CD4-positive, CD25-positive, alpha-beta regulatory T cell (primary cell): ENCODE data around the gene HECTD4. TPM values are rescaled to one million over a fixed set of nuclear protein-coding genes. Genes with fewer than 3 reads are reported as not detected.

Source experiments
- ATAC-seq, 2 donors: fragments of 150-1000 bp; cut with Tn5 transposase; one replicate each; pipeline ENCODE4 v1.10.0; 2021; ENCODE audit warnings: low read depth in 2 of 2, moderate number of reproducible peaks in 2 of 2, moderate library complexity in 1 of 2
- DNase-seq, 3 donors: peaks; one replicate each; pipeline versions ENCODE4 v3.0.0 to v3.0.0-alpha.2; 2012 to 2022; ENCODE audit warnings: mixed read lengths in 1 of 3
- H3K27ac ChIP-seq: one replicate; pipeline ENCODE4 v1.7.0; 2013; ENCODE audit warnings: mild to moderate bottlenecking, low read length; ENCODE audit not compliant: insufficient read depth, poor library complexity, severe bottlenecking
- H3K27me3 ChIP-seq: one replicate; pipeline ENCODE4 v1.7.0; 2013; ENCODE audit warnings: low read length; ENCODE audit not compliant: control insufficient read depth, insufficient read depth
- H3K36me3 ChIP-seq: one replicate; pipeline ENCODE4 v1.7.0; 2013; ENCODE audit warnings: mild to moderate bottlenecking, low read length, moderate library complexity; ENCODE audit not compliant: control insufficient read depth, insufficient read depth
- H3K4me1 ChIP-seq: 2 replicates; pipeline ENCODE4 v1.7.0; 2013; ENCODE audit warnings: mild to moderate bottlenecking, low read length; ENCODE audit not compliant: insufficient read depth, control insufficient read depth, poor library complexity, severe bottlenecking
- H3K4me3 ChIP-seq: one replicate; pipeline ENCODE4 v1.7.0; 2013; ENCODE audit warnings: low read depth, mild to moderate bottlenecking, low read length, moderate library complexity
- H3K9me3 ChIP-seq, 2 experiments: 1 replicate in 1 of 2; 2 replicates in 1 of 2; pipeline ENCODE4 v1.7.0; 2013; ENCODE audit warnings: low read length in 2 of 2, mild to moderate bottlenecking in 1 of 2, moderate library complexity in 1 of 2; ENCODE audit not compliant: control insufficient read depth in 2 of 2
- H3K27ac Mint-ChIP-seq, 3 donors: one replicate each; pipeline ENCODE4 v1.8.0; 2020 to 2022; ENCODE audit warnings: mild to moderate bottlenecking in 3 of 3, mixed read lengths in 3 of 3, moderate library complexity in 2 of 3
- H3K27me3 Mint-ChIP-seq: one replicate; pipeline ENCODE4 v1.8.0; 2022; ENCODE audit warnings: mild to moderate bottlenecking, mixed read lengths
- H3K36me3 Mint-ChIP-seq: one replicate; pipeline ENCODE4 v1.8.0; 2020; ENCODE audit warnings: mixed read lengths
- H3K4me1 Mint-ChIP-seq, 4 donors: one replicate each; pipeline ENCODE4 v1.8.0; 2020 to 2022; ENCODE audit warnings: mixed read lengths in 4 of 4, mild to moderate bottlenecking in 1 of 4
- H3K4me3 Mint-ChIP-seq, 4 donors: one replicate each; pipeline ENCODE4 v1.8.0; 2020 to 2022; ENCODE audit warnings: mild to moderate bottlenecking in 4 of 4, mixed read lengths in 4 of 4, moderate library complexity in 3 of 4
- H3K9me3 Mint-ChIP-seq, 7 donors: one replicate each; pipeline ENCODE4 v1.8.0; 2020 to 2022; ENCODE audit warnings: mixed read lengths in 7 of 7, mild to moderate bottlenecking in 3 of 7, moderate library complexity in 2 of 7
- polyA plus RNA-seq, 4 donors: library from polyadenylated mRNA; unstranded; fragments of 300-500 nt; fragmentation: Illumina TruSeq; gene quantifications; one replicate each; pipeline ENCODE4 v1.2.3, GENCODE V29; 2021
- total RNA-seq: library from RNA; stranded (reverse); gene quantifications from one replicate; pipeline ENCODE4 v1.2.3, GENCODE V29; 2022

The HECTD4 gene, protein sequence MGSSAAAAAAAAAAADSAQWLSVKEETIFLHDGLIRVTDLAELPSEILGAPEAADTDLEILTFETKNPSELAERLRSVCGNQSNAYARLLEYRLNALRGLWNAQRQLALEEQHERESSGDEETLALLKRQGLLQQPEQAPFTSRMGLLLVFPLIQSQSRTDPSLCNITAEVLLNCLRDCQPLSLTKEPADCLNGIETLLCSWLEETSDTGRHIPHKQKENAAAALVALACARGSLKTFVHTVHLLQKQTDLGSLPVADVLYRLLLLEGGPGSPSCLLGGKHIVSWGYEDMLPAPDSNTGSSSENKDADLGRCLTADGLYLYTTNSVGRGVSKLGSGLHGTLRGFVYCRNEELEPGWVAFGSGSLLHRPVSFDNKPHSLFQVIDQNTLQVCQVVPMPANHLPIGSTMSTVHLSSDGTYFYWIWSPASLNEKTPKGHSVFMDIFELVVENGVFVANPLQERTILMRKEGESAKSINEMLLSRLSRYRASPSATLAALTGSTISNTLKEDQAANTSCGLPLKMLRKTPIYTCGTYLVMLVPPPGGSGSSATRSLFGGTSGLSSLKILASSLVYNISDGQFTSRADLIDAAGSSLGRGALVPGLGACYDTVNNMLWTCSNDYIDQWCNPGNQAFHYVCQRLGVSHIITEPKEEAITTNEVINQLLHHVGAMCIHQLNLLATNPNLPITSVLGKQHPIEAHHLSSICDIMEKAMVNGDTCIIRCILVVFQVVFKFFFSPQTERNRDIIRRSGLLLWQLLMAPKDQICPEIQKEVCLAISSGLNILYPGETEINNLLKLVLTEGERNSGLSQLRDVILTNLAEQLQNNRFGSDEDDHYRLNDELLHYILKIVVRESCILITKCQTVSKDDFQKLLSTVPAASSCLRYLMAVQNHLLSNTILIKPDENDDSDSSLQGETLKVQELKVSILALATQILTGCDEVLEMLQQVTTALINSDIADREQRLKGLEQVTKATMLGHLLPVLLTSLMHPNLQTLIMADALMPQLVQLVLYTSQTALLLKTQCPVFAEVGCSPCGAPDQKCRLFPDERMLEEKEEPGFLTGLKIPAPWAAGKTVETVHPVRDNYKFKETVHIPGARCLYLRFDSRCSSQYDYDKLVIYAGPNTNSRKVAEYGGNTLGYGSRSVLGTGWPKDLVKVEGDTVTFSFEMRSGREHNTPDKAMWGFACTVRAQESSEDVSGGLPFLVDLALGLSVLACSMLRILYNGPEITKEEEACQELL (N-terminal part only)
- total RNA-seq = 59.3 TPM
- polyA plus RNA-seq = 1 to 10 TPM; 2.1 to 3.4 (median 2.6) TPM

DNA sequence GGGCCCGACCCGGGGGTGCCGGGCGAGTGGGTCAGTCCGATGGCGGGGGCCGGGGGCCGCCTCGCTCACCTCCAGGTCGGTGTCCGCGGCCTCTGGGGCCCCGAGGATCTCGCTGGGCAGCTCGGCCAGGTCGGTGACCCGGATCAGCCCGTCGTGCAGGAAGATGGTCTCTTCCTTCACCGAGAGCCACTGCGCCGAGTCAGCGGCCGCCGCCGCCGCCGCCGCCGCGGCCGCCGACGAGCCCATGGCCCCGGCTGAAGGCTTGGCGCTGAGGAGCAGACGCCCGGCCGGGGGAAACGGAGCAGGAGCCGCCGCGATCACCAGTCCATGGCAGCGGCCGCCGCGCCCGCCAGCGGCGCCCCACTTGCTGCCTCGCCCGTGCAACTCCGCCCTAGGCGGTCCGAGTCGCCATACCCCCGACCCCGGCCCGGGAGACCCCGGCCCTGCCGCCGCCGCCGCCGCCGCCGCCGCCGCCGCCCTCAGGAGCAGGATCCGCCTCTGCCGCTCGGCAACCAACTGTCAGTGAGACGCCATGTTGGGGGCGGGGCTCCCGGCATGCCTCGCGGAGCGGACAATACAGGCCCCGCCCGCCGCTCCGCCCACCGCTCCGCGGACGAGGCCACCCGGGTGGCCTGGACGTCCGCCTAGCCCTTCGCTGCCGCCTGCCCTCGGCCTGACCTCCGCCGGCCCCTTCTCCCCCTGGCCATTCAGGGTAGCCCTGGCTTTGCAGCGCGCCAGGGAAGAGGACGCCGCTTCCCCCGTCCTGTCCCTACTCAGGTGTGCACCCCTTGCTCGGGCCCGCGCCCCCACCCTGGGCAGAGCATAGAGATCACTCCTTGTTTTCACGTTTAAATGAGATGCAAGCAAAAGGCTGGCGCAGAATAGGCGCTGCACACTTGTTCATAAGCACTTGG, at the start of gene HECTD4:
Gene HECTD4, minus strand, starts transcription at position 549 of the 914 bp plus-strand sequence. Its CDS starts 303 bp downstream, at position 246.
- peaks cover 6 to 28% (median 22%) of the 10 kb centered on the region in 4 donors for H3K4me1 Mint-ChIP-seq
- H3K9me3 Mint-ChIP-seq = no peaks in the 10 kb centered on the region
- ATAC-seq (peak; percentile 98), DNase-seq (peak; percentile 89 to 90 (median 90))
- H3K36me3 Mint-ChIP-seq = no peaks in the 10 kb centered on the region
- no peaks in the 10 kb centered on the region for H3K27me3 Mint-ChIP-seq
- Histone ChIP-seq H3K36me3 (no peaks in the 10 kb centered on the region), H3K9me3 (no peaks in the 10 kb centered on the region), H3K4me3 (peak within 1 kb of the TSS; percentile 73), H3K27ac (peak within 1 kb of the TSS; percentile 67), H3K27me3 (no peaks in the 10 kb centered on the region), H3K4me1 (peaks cover 18% of the 10 kb centered on the region)
- peak within 1 kb of the TSS; percentile 93 to 97 (median 96) for H3K4me3 Mint-ChIP-seq
- H3K27ac Mint-ChIP-seq = peak within 1 kb of the TSS; percentile 87 to 92 (median 89)

DNA sequence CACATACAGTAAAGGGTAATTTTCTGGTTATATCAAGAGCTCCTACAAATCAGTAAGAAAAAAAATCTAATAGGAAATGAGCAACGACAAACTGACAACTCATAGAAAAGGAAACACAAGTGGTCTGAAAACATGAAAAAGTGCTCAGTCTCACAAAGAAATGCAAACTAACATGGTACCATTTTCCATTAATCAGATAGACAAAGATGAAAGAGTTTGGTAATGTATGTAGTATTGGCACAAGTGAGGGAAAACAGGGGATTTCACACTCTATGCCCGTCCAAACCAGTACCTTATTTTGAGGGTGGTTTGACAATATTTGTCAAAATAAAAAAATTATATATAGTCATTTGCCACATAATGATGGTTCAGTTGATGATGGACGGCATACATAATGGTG, 49.7 kb upstream of the HECTD4 start:
- no peaks in the 10 kb centered on the region for H3K9me3 ChIP-seq
- Mint-ChIP-seq H3K4me1 (peaks cover 12 to 41% (median 23%) of the 10 kb centered on the region in 4 donors), H3K9me3 (no peaks in the 10 kb centered on the region), H3K27ac (no peak overlapping the region), H3K36me3 (peaks cover 15% of the 10 kb centered on the region), H3K27me3 (no peaks in the 10 kb centered on the region), H3K4me3 (no peak overlapping the region)
- peaks cover 6% of the 10 kb centered on the region for H3K36me3 ChIP-seq
- no peak for ATAC-seq
- H3K4me3 ChIP-seq = no peak overlapping the region
- H3K27ac ChIP-seq = no peak overlapping the region
- no peaks in the 10 kb centered on the region for H3K27me3 ChIP-seq
- DNase-seq = no peak
- no peaks in the 10 kb centered on the region for H3K4me1 ChIP-seq

DNA sequence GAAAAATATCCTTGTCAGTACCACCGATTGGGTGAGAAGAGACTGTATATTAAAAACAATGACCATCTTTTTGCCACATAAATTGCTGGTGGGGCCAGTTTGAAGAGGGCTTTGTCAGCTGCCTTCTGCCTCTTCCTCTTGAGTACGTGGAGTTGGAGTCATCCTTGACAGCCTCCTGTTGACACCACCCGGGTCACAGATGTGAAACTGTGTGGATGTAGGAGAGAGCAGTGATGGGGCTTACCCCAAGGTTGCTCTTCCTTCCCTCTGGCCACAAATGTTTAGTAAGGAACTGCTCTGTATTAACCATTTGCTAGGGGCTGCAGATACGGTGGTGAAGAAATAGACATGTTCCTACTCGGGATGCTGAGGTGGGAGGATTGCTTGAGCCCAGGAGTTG, 48.7 kb upstream of the HECTD4 start:
- Histone ChIP-seq H3K27me3 (no peaks in the 10 kb centered on the region), H3K4me1 (no peaks in the 10 kb centered on the region), H3K9me3 (no peaks in the 10 kb centered on the region), H3K4me3 (no peak overlapping the region), H3K36me3 (peaks cover 9% of the 10 kb centered on the region), H3K27ac (no peak overlapping the region)
- no peaks in the 10 kb centered on the region for H3K27me3 Mint-ChIP-seq
- peaks cover 12 to 42% (median 18%) of the 10 kb centered on the region in 4 donors for H3K4me1 Mint-ChIP-seq
- DNase-seq = no peak
- no peaks in the 10 kb centered on the region for H3K9me3 Mint-ChIP-seq
- ATAC-seq = no peak
- H3K27ac Mint-ChIP-seq = peak overlapping the region in 1 of 3 donors; percentile 79
- peak overlapping the region in 1 of 4 donors; percentile 33 for H3K4me3 Mint-ChIP-seq
- peaks cover 15% of the 10 kb centered on the region for H3K36me3 Mint-ChIP-seq

DNA sequence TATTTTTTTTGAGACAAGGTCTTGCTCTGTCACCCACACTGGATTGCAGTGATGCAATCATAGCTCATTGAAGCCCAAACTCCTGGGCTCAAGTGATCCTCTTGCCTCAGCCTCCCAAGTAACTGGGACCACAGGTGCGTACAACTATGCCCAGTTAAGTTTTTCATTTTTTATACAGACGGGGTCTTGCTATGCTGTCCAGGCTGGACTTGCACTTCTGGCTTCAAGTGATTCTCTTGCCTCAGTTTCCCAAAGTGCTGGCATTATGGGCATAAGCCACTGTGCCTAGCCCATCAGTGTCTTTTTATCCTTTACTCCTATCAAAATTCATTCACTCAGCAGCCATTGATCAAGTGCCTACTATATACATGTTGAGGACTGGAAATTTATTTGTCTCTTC, 45.5 kb upstream of the HECTD4 start:
- H3K4me3 Mint-ChIP-seq = no peak overlapping the region
- no peaks in the 10 kb centered on the region for H3K27me3 Mint-ChIP-seq
- H3K36me3 ChIP-seq = peaks cover 9% of the 10 kb centered on the region
- H3K9me3 Mint-ChIP-seq = peaks cover 0 to 1% (median 0%) of the 10 kb centered on the region in 7 donors
- no peak overlapping the region for H3K4me3 ChIP-seq
- H3K27ac ChIP-seq = no peak overlapping the region
- no peaks in the 10 kb centered on the region for H3K27me3 ChIP-seq
- H3K36me3 Mint-ChIP-seq = peaks cover 15% of the 10 kb centered on the region
- H3K4me1 ChIP-seq = peaks cover 3% of the 10 kb centered on the region
- H3K4me1 Mint-ChIP-seq = peaks cover 16 to 58% (median 28%) of the 10 kb centered on the region in 4 donors
- peak overlapping the region in 1 of 3 donors; percentile 63 for H3K27ac Mint-ChIP-seq
- ATAC-seq = no peak
- no peak for DNase-seq
- no peaks in the 10 kb centered on the region for H3K9me3 ChIP-seq

DNA sequence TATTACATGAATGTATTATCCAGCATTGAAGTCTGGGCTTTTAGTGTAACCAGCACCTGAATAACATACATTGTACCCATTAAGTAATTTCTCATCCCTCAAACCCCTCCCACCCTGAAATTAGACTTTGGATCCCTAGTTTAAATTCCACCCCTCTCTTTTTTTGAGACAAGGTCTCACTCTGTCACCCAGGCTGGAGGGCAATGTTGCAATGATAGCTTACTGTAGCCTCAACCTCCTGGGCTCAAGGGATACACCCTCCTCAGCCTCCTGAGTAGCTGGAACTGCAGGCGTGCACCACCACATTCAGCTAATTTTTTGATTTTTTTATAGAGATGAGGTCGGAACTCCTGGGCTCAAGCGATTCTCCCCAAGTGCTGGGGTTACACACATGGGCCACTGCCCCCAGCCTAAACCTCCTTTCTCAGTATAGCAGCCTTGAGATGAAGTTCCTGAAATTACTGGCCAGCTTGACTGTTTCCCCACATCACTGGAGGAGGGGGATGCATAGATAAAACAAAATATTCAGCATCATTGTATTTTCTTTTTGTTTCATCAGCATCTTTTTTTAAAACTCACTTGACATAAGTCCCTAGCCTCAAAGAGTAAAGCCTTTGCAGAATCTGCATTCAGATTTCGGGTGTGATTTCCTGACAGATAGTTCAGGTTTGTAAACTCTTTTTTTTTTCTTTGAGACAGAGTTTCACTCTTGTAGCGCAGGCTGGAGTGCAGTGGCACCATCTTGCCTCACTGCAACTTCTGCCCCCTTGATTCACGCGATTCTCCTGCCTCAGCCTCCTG, 43.6 kb upstream of the HECTD4 start:
- H3K27ac Mint-ChIP-seq = no peak overlapping the region
- Histone ChIP-seq H3K4me3 (no peak overlapping the region), H3K36me3 (peaks cover 2% of the 10 kb centered on the region), H3K27me3 (no peaks in the 10 kb centered on the region), H3K4me1 (peaks cover 13% of the 10 kb centered on the region), H3K9me3 (no peaks in the 10 kb centered on the region), H3K27ac (no peak overlapping the region)
- no peaks in the 10 kb centered on the region for H3K27me3 Mint-ChIP-seq
- H3K36me3 Mint-ChIP-seq = peaks cover 4% of the 10 kb centered on the region
- peaks cover 14 to 63% (median 33%) of the 10 kb centered on the region in 4 donors for H3K4me1 Mint-ChIP-seq
- no peak for DNase-seq
- H3K9me3 Mint-ChIP-seq = peaks cover 0 to 1% (median 0%) of the 10 kb centered on the region in 7 donors
- ATAC-seq = no peak
- no peak overlapping the region for H3K4me3 Mint-ChIP-seq

DNA sequence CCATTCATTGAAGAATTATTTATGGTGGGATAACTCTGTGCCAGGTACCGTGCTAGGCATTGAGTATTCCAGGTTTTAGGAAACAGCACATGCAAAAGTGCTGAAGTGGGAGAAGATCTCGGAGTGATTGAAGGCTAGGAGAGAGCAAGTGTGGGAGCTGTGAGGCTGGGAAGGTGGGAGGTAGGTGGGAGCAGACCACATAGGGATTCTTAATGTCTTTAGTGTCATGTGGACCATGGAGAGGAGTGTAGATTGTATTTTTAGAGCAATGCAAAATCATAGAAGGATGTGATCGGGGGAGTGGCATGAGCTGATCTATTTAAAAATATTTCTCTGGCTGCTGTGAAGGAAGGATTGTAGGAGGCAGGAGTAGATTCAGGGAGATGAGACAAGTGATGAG, 41.9 kb upstream of the HECTD4 start:
- H3K4me1 Mint-ChIP-seq = peaks cover 19 to 72% (median 46%) of the 10 kb centered on the region in 4 donors
- H3K36me3 ChIP-seq = peaks cover 2% of the 10 kb centered on the region
- peaks cover 0 to 1% (median 0%) of the 10 kb centered on the region in 7 donors for H3K9me3 Mint-ChIP-seq
- H3K27me3 Mint-ChIP-seq = no peaks in the 10 kb centered on the region
- H3K4me3 Mint-ChIP-seq = peak overlapping the region in 2 of 4 donors; percentile 8 to 36
- H3K27ac Mint-ChIP-seq = peak overlapping the region in 2 of 3 donors; percentile 49 to 87
- ATAC-seq (no peak), DNase-seq (no peak)
- H3K27me3 ChIP-seq = no peaks in the 10 kb centered on the region
- H3K36me3 Mint-ChIP-seq = peaks cover 4% of the 10 kb centered on the region
- H3K9me3 ChIP-seq = no peaks in the 10 kb centered on the region
- no peak overlapping the region for H3K27ac ChIP-seq
- H3K4me3 ChIP-seq = no peak overlapping the region
- peaks cover 28% of the 10 kb centered on the region for H3K4me1 ChIP-seq
